HG03457 (cell line): ENCODE measurements around the gene CDK14.

Experiments used
- ATAC-seq: cut with Tn5 transposase; IDR thresholded peaks from one replicate; pipeline ENCODE4 v1.9.1; 2021; ENCODE audit warnings: moderate number of reproducible peaks; ENCODE audit not compliant: unreplicated experiment

Gene CDK14

DNA sequence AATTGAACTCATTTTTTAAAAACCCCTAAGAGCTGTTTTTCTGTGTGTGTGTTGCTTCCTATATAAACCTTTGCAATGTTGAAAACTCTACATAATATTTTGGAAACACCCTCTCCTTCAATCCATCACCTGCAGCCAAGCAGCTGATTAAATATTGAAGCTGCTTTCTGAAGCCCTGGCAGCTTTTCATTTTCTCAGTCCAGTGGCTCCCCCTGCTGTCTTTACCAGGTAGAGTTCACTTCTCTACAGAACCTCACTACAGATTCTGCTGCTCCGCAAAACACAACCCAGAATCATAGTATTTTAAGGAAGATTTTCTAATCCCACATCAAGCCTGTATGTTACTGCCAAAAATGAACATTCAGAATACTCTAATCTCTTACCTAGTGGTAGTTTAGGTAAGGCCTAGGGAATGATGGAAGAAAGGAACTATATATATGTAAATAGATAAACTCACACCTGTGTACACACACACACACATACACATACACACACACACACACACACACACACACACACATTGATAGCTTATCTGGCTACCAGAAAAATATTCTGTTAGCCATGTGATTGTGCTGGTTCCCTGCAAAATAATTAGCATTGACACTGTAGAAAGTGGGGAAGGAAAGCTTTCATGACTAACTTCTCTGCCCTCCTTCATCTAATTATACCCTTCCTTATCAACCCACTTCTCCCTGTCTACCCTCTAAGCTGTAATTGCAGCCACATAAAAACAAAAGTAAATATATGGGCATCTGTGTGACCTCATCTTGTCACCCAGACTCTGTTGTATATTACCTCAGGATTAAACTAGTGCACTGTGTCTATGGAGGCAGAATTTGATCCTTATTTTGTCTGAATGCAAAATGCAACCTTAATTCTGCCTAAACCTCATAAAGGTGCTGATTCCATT, 438.6 kb downstream of the CDK14 start:
- no peak for ATAC-seq

DNA sequence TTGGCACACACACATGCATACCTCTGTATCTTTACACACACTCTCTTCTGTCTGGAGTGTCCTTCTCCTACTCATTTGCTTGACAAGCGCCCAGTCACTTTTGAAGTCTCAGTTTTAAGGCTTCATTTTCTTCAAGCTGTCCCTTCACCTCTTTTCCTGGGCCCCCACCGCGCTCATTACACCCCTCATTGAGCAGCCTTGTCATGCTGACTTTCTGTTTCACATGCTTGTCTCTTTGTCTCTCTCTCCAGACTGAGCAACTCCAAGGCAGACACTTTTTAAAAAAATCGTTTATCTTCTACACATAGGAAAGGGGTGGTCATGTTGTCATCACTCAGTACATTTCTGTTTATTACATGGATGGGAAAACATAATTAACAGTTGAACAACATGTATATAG, 442.9 kb downstream of the CDK14 start:
- no peak for ATAC-seq

GRCh38 chr7:91041141-91041540, 445.0 kb downstream of the CDK14 start:
- ATAC-seq: no peak

GRCh38 chr7:91041901-91042484, 445.9 kb downstream of the CDK14 start:
- no peak for ATAC-seq

GRCh38 chr7:91043186-91043585, 447.1 kb downstream of the CDK14 start:
- ATAC-seq: no peak

GRCh38 chr7:91043924-91044645, 448.0 kb downstream of the CDK14 start:
- ATAC-seq: no peak

GRCh38 chr7:91045606-91046005, 449.5 kb downstream of the CDK14 start:
- ATAC-seq: no peak

- no peak for ATAC-seq
Observed at GRCh38 chr7:91046322-91047089, 450.4 kb downstream of the CDK14 start.

DNA sequence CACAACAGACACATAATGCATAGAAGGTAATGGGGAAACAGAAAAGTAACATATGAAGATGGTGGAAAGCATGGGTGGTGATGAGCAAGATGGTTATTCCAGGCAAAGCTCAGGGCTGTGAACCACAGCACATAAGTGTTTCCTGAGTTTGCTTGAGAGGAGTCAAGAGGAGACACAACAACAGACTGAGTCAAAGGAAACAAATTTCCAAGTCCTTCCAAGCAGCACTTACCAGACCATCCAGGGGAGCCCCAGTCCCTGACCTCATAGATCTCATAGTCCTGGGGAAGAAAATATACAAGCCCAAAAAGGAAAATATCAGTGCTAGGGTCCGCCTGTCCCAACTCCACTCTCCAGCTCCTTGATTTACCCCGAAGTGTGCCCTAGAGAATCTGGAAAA, 451.5 kb downstream of the CDK14 start:
- no peak for ATAC-seq

- no peak for ATAC-seq
Observed at GRCh38 chr7:91050677-91051076, 454.6 kb downstream of the CDK14 start.

DNA sequence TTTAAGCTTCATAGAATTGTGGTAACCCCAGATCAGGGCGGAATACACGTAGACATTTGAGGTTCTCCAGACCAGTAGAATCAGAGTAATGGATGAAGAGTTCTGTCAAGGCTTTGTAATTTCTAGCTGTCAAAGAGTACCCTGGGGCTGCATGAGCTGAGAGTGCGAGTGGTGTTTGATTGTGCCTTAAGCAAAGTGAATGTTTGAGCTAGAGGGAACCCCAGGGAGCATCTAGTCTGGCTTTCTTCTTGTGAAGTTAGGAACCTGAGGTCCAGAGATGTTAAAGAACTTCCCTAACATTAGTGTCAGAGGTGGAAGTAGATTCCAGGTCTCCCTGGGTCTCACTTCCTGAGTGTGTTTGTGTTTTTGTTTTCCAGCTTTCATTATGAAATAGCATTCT, 455.8 kb downstream of the CDK14 start:
- ATAC-seq: no peak

DNA sequence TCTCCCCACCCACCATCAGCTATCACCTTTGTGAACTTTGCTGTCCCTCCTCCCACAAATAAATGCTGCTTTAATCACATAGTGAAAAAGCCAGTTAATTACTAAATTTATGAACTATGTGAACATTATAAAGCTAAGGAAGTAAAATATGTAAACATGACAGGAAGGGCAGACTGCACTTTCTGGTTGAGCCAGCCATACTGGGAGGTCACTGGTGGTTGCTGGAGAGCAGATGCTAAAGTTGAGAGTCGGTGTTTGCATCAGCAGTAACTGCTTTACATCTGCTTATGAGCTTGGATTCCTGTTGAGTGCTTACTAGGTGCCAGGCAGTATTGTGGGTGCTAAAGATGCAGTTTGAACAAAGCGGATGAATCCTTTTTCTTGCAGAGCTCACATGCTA, 458.3 kb downstream of the CDK14 start:
- ATAC-seq: no peak

DNA sequence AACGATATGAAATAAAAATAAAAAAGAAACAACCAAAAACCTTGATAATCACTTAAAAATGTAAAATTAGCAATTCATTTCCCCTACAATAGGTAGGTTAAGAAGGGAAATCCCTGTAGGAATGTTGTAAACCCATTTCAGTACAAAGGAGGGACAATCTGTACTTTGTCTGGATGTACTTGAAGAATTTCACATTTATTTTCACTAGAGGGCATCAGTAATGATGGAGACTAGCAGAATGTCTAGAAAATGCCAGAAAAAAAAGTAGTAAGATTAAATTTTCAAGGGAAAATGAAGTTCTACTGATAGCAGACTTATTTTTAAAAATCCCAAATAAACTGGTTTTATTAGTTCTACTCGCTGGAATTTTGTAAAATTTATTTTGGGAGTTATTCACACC, 459.1 kb downstream of the CDK14 start:
- ATAC-seq: no peak

DNA sequence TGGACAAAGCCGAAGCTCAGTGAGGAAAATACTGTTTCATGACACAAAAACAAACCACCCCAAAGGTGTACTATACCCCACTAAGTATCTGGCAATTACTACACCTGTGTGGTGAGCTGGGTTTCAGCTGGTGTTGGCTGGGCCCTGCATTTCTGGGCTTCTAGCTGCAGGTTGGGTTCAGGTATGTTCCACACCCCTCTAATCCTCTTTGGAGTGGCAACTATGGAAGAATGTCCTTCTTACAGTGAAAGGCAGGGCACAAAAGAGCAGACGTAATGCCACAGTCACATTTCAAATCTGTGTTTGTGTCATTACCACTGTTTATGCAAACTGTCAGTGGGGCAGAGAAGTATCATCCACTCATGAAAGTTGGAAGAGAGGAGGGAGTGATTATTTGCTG, 466.6 kb downstream of the CDK14 start:
- no peak for ATAC-seq

DNA sequence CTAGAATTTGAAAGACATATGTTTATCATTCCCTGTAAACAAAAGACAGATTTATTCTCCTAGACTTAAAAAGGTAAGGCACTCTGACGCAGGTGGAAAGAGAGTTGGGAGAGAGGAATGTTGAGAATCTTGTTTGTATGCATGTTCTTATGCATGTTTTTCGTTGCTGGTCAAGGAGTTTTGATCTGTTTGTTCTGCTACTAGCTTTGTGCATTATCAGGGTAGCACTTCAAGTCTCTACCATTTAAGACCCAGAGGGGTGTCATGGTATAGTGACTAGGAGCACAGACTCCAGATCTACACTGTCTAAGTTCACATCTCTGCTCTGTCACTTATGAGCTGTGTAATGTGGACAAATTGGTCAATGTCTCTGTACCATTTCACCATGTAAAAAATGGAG, 467.9 kb downstream of the CDK14 start:
- ATAC-seq: no peak

- no peak for ATAC-seq
Observed at GRCh38 chr7:91064938-91065337, 468.8 kb downstream of the CDK14 start.

DNA sequence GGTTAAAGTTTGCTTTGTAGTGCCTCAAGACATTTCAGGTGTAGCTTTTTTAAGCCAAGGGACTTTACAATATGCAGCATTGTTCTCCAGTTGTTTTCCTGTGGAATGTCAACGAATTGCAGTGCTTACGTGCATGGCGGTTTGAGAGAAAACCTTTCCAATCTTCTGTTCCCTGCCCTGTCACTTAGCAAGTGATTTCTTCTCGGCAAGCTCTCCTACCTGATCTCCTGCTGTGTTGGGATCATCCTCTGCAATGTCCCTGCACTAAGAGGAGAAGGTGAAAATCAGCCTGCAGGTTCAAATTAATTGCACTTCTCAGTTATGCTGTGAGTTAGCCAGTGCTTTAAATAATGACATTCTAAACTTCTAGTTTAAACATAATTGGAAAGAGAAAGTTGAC, 470.5 kb downstream of the CDK14 start:
- ATAC-seq: no peak

GRCh38 chr7:91067242-91067641, 471.1 kb downstream of the CDK14 start:
- ATAC-seq: no peak

- no peak for ATAC-seq
Observed at GRCh38 chr7:91068136-91068795, 472.1 kb downstream of the CDK14 start.

DNA sequence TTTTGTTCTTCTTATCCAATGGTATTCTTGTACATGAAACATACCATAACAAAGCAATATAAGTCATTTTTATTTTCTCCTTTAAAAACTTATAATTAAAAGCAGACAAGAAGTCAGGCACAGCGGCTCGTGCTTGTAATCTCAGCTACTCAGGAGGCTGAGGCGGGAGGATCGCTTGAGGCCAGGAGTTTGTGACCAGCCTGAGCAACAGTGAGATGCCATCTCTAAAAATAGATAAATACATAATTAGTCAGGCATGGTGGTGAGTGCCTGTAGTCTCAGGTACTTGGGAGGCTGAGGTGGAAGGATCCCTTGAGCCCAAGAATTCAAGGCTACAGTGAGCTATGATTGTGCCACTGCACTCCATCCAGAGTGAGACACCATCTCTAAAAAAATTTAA, 473.0 kb downstream of the CDK14 start:
- ATAC-seq: no peak

DNA sequence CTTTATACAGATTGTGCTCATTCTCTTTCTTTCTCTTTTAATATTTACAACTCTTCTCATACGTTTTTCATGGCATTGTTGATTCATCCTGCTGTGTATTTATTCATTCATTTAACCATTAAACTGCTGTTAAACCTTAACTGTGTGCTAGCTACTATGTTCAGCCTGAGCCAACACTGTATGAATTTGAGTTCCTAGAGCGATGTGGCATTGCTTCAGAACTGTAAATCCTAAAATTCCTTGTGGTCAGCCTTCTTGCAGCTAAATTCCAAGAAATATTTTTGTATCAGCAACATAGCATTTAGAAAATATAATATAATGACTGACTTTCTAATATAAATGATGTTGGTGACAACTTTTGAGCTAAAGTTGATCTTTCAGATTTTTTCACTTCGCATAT, 483.4 kb downstream of the CDK14 start:
- no peak for ATAC-seq
